Transverse colon (tissue), 4 donors: ENCODE data around the gene PHACTR2. TPM values are rescaled to one million over a fixed set of nuclear protein-coding genes. Genes with fewer than 3 reads are reported as not detected.
"Not testable (repeated sequence)": the region's sequence is repeated elsewhere in the genome, so short reads cannot be mapped to it uniquely, and the experiment has no call there.

Source experiments
- DNase-seq: peaks from one replicate; pipeline ENCODE4 v3.0.0-alpha.2; 2019
- H3K27ac ChIP-seq, 4 donors: fragments of 200-600 bp; sonication (generic); 2 replicates each; pipeline ENCODE4 v1.5.1; 2016 to 2018; ENCODE audit warnings: inconsistent platforms in 4 of 4
- H3K27me3 ChIP-seq: fragments of 200-600 bp; sonication (generic); 2 replicates; pipeline ENCODE4 v1.5.1; 2017; ENCODE audit warnings: inconsistent platforms
- H3K36me3 ChIP-seq, 4 donors: fragments of 200-600 bp; sonication (generic); 2 replicates each; pipeline ENCODE4 v1.5.1; 2017 to 2019; ENCODE audit warnings: inconsistent platforms in 4 of 4
- H3K4me1 ChIP-seq, 4 donors: fragments of 200-600 bp; sonication (generic); 2 replicates each; pipeline ENCODE4 v1.5.1; 2017 to 2020; ENCODE audit warnings: inconsistent platforms in 4 of 4
- H3K4me3 ChIP-seq, 4 donors: fragments of 200-600 bp; sonication (generic); 1 replicate in 1 of 4; 2 replicates in 3 of 4; pipeline versions ENCODE4 v1.5.1 to v1.6.1; 2017 to 2019; ENCODE audit warnings: inconsistent platforms in 4 of 4
- H3K9me3 ChIP-seq, 2 donors: fragments of 200-600 bp; sonication (generic); 2 replicates each; pipeline ENCODE4 v1.5.1; 2017 to 2019; ENCODE audit warnings: inconsistent platforms in 2 of 2
- EP300 ChIP-seq: sonication (generic); formaldehyde crosslinking; IDR thresholded peaks from one replicate; pipeline ENCODE4 v1.6.1; 2017; ENCODE audit warnings: antibody characterized with exemption, low read depth
- POLR2A ChIP-seq: fragments of 450-650 bp; IDR thresholded peaks from one replicate; pipeline ENCODE4 v1.6.1; 2016; ENCODE audit warnings: antibody characterized with exemption, mild to moderate bottlenecking, moderate library complexity
- POLR2AphosphoS5 ChIP-seq, 3 donors: sonication (generic); formaldehyde crosslinking; IDR thresholded peaks; one replicate each; pipeline ENCODE4 v1.6.1; 2016; ENCODE audit warnings: antibody characterized with exemption in 3 of 3
- WGBS, 2 donors: methylation state at CpG; one replicate each; pipeline ENCODE4 v1.1.5; 2018; ENCODE audit warnings: low coverage in 1 of 2; 5-methylcytosine and 5-hydroxymethylcytosine counted together
- in situ Hi-C, 4 donors: fragments of 200-750 bp; cut with MboI; loops; one replicate each; pipeline versions ENCODE4 v1.15.0 to v1.15.1; 2017; ENCODE audit warnings: low sequenced_read_pairs in 3 of 4, low pct_ligation_motif_present in 1 of 4, low pct_unique_long_range_greater_than_20kb in 1 of 4
- intact Hi-C: fragments of 100-400 bp; cut with DNase I; formaldehyde crosslinking; loops from one replicate; pipeline ENCODE4 v1.15.1; 2023; ENCODE audit warnings: low total_unique reads
- total RNA-seq, 4 donors: library from RNA; depleted of rRNA; stranded (reverse); fragments of >200 nt; gene quantifications; one replicate each; pipeline ENCODE4 v1.1.0, GENCODE V29; 2016
- TF ChIP-seq, protein P1 (sequence below), 5 experiments: fragments of 200-600 bp in 3 of 5; fragments of 450-650 bp in 2 of 5; sonication (generic) in 3 of 5; IDR thresholded peaks; 1 replicate in 2 of 5; 2 replicates in 3 of 5; pipeline ENCODE4 v1.5.1; 2016 to 2017; ENCODE audit warnings: antibody characterized with exemption in 5 of 5, inconsistent platforms in 3 of 5, mild to moderate bottlenecking in 2 of 5, moderate library complexity in 1 of 5

PHACTR2 gene
- total RNA-seq, 4 donors from 2014 or later, result 38.6 to 56.8 (median 48.7) TPM

DNA sequence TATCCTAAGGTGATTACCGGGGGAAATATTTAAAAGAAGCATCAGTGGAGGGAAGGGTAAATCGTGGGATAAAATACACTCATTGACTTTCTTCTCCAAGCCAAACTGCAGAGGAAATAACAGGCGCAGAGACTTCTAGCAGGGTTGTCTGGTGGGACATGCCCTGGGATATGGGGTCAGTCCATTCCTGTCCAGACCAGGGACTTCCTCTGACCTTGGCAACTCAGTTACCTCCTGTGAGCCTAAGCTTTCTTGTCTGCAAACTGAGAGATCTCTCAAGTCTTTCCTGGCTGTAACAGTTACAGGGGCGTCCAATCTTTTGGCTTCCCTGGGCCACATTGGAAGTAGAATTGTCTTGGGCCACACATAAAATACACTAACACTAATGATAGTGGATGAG, 21.7 kb upstream of the PHACTR2 start:
- TF ChIP-seq EP300, result no peak
- no peak for TF ChIP-seq POLR2A
- TF ChIP-seq, protein P1, sequence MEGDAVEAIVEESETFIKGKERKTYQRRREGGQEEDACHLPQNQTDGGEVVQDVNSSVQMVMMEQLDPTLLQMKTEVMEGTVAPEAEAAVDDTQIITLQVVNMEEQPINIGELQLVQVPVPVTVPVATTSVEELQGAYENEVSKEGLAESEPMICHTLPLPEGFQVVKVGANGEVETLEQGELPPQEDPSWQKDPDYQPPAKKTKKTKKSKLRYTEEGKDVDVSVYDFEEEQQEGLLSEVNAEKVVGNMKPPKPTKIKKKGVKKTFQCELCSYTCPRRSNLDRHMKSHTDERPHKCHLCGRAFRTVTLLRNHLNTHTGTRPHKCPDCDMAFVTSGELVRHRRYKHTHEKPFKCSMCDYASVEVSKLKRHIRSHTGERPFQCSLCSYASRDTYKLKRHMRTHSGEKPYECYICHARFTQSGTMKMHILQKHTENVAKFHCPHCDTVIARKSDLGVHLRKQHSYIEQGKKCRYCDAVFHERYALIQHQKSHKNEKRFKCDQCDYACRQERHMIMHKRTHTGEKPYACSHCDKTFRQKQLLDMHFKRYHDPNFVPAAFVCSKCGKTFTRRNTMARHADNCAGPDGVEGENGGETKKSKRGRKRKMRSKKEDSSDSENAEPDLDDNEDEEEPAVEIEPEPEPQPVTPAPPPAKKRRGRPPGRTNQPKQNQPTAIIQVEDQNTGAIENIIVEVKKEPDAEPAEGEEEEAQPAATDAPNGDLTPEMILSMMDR (IDR thresholded peaks at IDR 0.05), result no peak
- no peak for TF ChIP-seq POLR2AphosphoS5 (IDR thresholded peaks at IDR 0.05)
- Histone ChIP-seq H3K4me1 (peaks cover 0 to 9% (median 5%) of the 10 kb centered on the region in 4 donors), H3K4me3 (no peak overlapping the region), H3K27me3 (no peaks in the 10 kb centered on the region), H3K9me3 (no peaks in the 10 kb centered on the region), H3K27ac (no peak overlapping the region), H3K36me3 (no peaks in the 10 kb centered on the region)
- 89 to 93% methylated on average over 3 to 4 of the region's 4 CpGs for WGBS, 2 donors
- DNase-seq, result no peak
- in situ Hi-C loops (no loop called here), intact Hi-C loops (no loop called here)

DNA sequence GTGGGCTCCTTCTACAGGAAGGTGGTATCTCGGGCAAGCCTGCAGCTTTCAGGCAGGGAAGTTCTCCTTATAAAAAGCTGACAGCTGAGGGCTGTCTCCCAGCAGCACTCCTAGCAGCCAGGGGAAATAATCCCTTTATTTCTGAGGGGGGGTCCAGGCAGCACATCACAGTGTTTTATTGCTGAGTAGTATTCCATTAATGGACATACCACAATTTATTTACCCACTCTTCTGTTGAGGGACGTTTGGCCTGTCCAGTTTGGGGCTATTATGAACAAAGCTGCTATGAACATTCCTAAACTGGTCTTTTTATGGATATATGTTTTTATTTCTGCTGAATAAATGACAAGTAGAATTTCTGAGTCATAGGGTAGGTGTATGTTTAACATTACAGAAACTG, 20.0 kb upstream of the PHACTR2 start:
- no peaks in the 10 kb centered on the region for H3K36me3 ChIP-seq
- in situ Hi-C loops, result no loop called here
- WGBS, 2 donors, result 62 to 68% methylated on average over 1 to 2 of the region's 2 CpGs

DNA sequence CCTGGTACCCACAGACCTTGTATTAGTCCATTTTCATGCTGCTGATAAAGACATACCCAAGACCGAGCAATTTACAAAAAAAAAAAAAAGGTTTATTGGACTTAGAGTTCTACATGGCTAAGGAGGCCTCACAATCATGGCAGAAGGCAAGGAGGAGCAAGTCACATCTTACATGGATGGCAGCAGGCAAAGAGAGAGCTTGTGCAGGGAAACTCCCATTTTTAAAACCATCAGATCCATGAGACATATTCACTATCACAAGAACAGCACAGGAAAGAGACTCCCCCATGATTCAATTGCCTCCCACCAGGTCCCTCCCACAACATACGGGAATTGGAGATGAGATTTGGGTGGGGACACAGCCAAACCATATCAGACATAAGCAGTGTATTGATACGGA, 17.6 kb upstream of the PHACTR2 start:
- H3K27me3 ChIP-seq, in situ Hi-C loops, H3K4me1 ChIP-seq, DNase-seq, H3K27ac ChIP-seq, H3K9me3 ChIP-seq, H3K4me3 ChIP-seq, H3K36me3 ChIP-seq: not testable (repeated sequence)
- intact Hi-C loops, result loop anchor here (10.0 kb wide), 1 partner anchor 1375 kb away; no protein-coding TSS in a partner anchor
- WGBS, 2 donors, result 97% methylated on average over 3 of the region's 3 CpGs; no CpG with 5 or more reads in 1 of the 2 donors

More for the DNA sequence above, 20.0 kb upstream of the PHACTR2 start:
- Histone ChIP-seq H3K27ac (no peak overlapping the region), H3K4me3 (no peak overlapping the region), H3K27me3 (no peaks in the 10 kb centered on the region), H3K4me1 (peaks cover 0 to 6% (median 4%) of the 10 kb centered on the region in 4 donors), H3K9me3 (no peaks in the 10 kb centered on the region)
- no peak for DNase-seq
- intact Hi-C loops, result no loop called here
- TF ChIP-seq POLR2AphosphoS5 (IDR thresholded peaks at IDR 0.05) (no peak), POLR2A (no peak), EP300 (no peak)
- TF ChIP-seq, protein P1 (IDR thresholded peaks at IDR 0.05), result no peak

DNA sequence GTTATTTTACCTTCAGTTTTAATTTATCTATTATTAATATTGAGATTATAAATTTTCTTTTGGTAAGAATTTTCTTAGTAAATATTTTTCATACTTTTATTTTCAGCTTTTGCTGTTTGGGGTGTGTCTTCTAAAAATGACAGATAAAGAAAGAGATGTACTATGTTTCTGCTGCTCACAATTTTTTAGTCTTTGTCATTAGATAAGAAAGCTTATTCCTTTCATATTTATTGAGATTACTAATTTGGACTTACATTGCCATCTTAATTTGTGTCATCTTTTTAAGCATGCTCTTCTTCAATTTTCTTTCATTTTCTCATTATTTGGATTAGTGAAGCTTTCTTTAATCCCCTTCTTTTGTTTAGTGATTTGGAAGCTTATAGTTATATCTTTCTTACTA, 13.6 kb upstream of the PHACTR2 start:
- no peak overlapping the region for H3K4me3 ChIP-seq
- H3K27ac ChIP-seq, result no peak overlapping the region
- no peaks in the 10 kb centered on the region for H3K4me1 ChIP-seq
- no peaks in the 10 kb centered on the region for H3K9me3 ChIP-seq
- DNase-seq, result no peak
- in situ Hi-C loops, result no loop called here
- TF ChIP-seq POLR2A (no peak), POLR2AphosphoS5 (IDR thresholded peaks at IDR 0.05) (no peak), EP300 (no peak)
- TF ChIP-seq, protein P1 (IDR thresholded peaks at IDR 0.05), result no peak
- no peaks in the 10 kb centered on the region for H3K27me3 ChIP-seq
- intact Hi-C loops, result loop anchor here (10.0 kb wide), 1 partner anchor 1371 kb away; no protein-coding TSS in a partner anchor
- no peaks in the 10 kb centered on the region for H3K36me3 ChIP-seq

DNA sequence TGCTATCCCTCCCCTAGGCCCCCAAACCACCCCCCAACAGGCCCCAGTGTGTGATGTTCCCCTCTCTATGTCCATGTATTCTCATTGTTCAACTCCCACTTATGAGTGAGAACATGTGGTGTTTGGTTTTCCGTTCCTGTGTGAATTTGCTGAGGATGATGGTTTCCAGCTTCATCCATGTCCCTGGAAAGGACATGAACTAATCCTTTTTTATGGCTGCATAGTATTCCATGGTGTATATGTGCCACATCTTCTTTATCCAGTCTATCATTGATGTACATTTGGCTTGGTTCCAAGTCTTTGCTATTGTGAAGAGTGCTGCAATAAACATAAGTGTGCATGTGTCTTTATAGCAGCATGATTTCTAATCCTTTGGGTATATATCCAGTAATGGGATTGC, 11.8 kb upstream of the PHACTR2 start:
- H3K27me3 ChIP-seq, H3K36me3 ChIP-seq, H3K4me3 ChIP-seq, H3K27ac ChIP-seq, DNase-seq, H3K9me3 ChIP-seq, in situ Hi-C loops, H3K4me1 ChIP-seq: not testable (repeated sequence)
- intact Hi-C loops, result loop anchor here (10.0 kb wide), 1 partner anchor 1369 kb away; no protein-coding TSS in a partner anchor
- 80 to 95% methylated on average over 1 of the region's 1 CpG for WGBS, 2 donors

DNA sequence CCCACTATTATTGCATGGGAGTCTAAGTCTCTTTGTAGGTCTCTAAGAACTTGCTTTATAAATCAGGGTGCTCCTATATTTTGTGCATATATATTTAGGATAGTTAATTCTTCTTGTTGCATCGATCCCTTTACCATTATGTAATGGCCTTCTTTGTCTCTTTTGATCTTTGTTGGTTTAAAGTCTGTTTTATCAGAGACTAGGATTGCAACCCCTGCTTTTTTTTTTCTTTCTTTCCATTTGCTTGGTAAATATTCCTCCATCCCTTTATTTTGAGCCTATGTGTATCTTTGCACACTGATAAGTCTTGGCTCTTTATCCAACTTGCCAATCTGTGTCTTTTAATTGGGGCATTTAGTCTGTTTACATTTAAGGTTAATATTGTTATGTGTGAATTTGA, 8.3 kb upstream of the PHACTR2 start:
- intact Hi-C loops, result loop anchor here (10.0 kb wide), 1 partner anchor 1365 kb away; no protein-coding TSS in a partner anchor
- H3K9me3 ChIP-seq, DNase-seq, H3K36me3 ChIP-seq, H3K27me3 ChIP-seq, H3K27ac ChIP-seq, in situ Hi-C loops, H3K4me3 ChIP-seq: not testable (repeated sequence)
- 67 to 75% methylated on average over 1 of the region's 1 CpG for WGBS, 2 donors
- H3K4me1 ChIP-seq, result peaks cover 4 to 15% (median 11%) of the 10 kb centered on the region in 4 donors
